Keratinocyte (primary cell): ENCODE results near the gene ADM2.

Source experiments
- EZH2 ChIP-seq: IDR thresholded peaks from one replicate; pipeline ENCODE4 v1.6.1; 2012; ENCODE audit warnings: inconsistent platforms, mild to moderate bottlenecking, low read length, moderate library complexity
- TF ChIP-seq, protein P1 (sequence below), 3 experiments: IDR thresholded peaks in 1 of 3; conservative IDR thresholded peaks in 1 of 3; optimal IDR thresholded peaks in 1 of 3; 2 replicates in 2 of 3; 3 replicates in 1 of 3; pipeline versions ENCODE3 to v1.5.1; 2011; ENCODE audit warnings: low read length in 3 of 3, mild to moderate bottlenecking in 3 of 3, moderate library complexity in 2 of 3, control low read depth in 1 of 3, inconsistent platforms in 1 of 3; ENCODE audit not compliant: insufficient read depth in 2 of 3; ENCODE audit errors: extremely low read depth in 1 of 3

DNA sequence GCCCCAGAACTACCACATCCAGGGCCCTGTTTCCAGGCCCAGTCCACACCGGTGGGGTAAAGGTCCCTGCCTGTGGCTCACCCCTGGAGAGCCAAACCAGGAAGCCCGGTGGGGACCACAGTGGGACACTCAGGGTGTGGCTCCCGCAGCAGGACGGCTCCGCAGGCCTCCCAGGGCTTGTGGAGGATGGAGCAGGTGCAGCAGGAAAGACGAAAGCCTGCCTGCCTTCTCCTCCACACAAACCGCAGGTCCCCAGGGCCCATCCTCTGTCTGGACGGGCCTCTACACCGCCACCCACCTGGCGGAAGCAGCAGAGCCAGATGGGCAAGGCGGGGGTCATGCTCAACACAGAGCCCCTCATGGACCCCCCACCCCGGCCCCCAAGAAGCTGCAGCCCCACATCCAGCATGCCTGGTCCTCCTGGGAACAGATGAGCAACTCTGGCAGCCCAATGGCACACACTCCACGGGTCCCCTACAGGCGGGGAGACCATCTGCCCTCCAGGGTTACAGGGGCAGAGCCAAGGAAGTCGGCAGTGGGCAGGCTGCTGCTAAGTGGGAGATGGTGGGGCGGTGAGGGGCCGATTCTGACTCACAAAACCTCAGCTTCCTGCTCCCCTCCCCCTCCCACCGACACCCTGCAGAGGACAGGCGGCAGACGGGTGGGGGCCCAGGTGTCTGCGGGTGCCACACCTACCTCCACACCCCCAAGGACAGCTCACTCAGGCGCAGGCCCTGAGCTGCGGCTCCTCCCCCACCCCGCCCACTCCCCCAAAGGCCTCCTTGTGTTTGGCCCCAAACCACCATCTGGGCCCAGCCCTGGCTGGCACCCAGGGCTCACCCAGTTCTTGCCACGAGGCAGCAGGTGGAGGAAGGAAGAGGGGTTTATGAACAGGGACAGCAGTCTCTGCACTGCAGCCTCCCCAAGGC is 11.7 kb upstream of the ADM2 start:
- TF ChIP-seq, protein P1, sequence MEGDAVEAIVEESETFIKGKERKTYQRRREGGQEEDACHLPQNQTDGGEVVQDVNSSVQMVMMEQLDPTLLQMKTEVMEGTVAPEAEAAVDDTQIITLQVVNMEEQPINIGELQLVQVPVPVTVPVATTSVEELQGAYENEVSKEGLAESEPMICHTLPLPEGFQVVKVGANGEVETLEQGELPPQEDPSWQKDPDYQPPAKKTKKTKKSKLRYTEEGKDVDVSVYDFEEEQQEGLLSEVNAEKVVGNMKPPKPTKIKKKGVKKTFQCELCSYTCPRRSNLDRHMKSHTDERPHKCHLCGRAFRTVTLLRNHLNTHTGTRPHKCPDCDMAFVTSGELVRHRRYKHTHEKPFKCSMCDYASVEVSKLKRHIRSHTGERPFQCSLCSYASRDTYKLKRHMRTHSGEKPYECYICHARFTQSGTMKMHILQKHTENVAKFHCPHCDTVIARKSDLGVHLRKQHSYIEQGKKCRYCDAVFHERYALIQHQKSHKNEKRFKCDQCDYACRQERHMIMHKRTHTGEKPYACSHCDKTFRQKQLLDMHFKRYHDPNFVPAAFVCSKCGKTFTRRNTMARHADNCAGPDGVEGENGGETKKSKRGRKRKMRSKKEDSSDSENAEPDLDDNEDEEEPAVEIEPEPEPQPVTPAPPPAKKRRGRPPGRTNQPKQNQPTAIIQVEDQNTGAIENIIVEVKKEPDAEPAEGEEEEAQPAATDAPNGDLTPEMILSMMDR (optimal IDR thresholded peaks at IDR 0.05 in 1 of 3, IDR thresholded peaks at IDR 0.05 in 1 of 3, conservative IDR thresholded peaks at IDR 0.05 in 1 of 3; ENCODE audit: extremely low read depth in 1 of 3, insufficient read depth in 2 of 3, low read length in 3 of 3) = no peak
- no peak for TF ChIP-seq EZH2
